Caco-2 (cell line): ENCODE measurements around the gene HLA-F. TPM values are rescaled to one million over a fixed set of nuclear protein-coding genes. Genes with fewer than 3 reads are reported as not detected.

Source experiments
- BruUV-seq: library from RNA; stranded (reverse); fragments of 400-500 nt; replicated peaks from 2 replicates; lab custom pipeline; 2021; lab: Mats Ljungman, UMichigan
- CTCF ChIA-PET: fragments of 300-600 bp; sonication (Branson Sonifier 250); formaldehyde crosslinking; loops from one replicate; lab custom pipeline; 2022; ENCODE audit warnings: antibody characterized with exemption; lab: Charles Lee
- POLR2A ChIA-PET: fragments of 300-600 bp; sonication (Branson Sonifier 250); formaldehyde crosslinking; loops from one replicate; lab custom pipeline; 2022; ENCODE audit warnings: antibody characterized with exemption; lab: Charles Lee
- DNase-seq, 2 experiments: peaks; one replicate each; pipeline versions ENCODE4 v3.0.0 to v3.0.0-alpha.2; 2020 to 2022
- H3K27me3 ChIP-seq: replicated peaks from 2 replicates; pipeline ENCODE4 v1.6.0; 2011; ENCODE audit warnings: low read length; ENCODE audit not compliant: control insufficient read depth, insufficient read depth
- H3K36me3 ChIP-seq: 2 replicates; pipeline ENCODE4 v1.5.1; 2011; ENCODE audit warnings: low read length; ENCODE audit not compliant: control insufficient read depth, insufficient read depth
- H3K4me1 ChIP-seq: fragments of 250-450 bp; sonication (Bioruptor Pico); 2 replicates; pipeline ENCODE4 v1.5.1; 2020; ENCODE audit warnings: mild to moderate bottlenecking
- H3K4me3 ChIP-seq: 2 replicates; pipeline ENCODE4 v1.5.1; 2011; ENCODE audit warnings: low read depth, mild to moderate bottlenecking, control low read depth, low read length
- H3K9me3 ChIP-seq: fragments of 250-450 bp; sonication (Bioruptor Pico); 2 replicates; pipeline ENCODE4 v1.5.1; 2020; ENCODE audit warnings: mild to moderate bottlenecking, moderate library complexity
- H3K27ac Mint-ChIP-seq: one replicate; pipeline ENCODE4 v1.8.0; 2022; ENCODE audit warnings: mixed read lengths; ENCODE audit not compliant: unreplicated experiment
- H3K27me3 Mint-ChIP-seq: one replicate; pipeline ENCODE4 v1.8.0; 2022; ENCODE audit warnings: mixed read lengths; ENCODE audit not compliant: insufficient read depth, unreplicated experiment
- H3K36me3 Mint-ChIP-seq: one replicate; pipeline ENCODE4 v1.8.0; 2022; ENCODE audit warnings: mild to moderate bottlenecking, mixed read lengths; ENCODE audit not compliant: insufficient read depth, unreplicated experiment
- H3K4me1 Mint-ChIP-seq: one replicate; pipeline ENCODE4 v1.8.0; 2022; ENCODE audit warnings: low read depth, mixed read lengths; ENCODE audit not compliant: unreplicated experiment
- H3K4me3 Mint-ChIP-seq: one replicate; pipeline ENCODE4 v1.8.0; 2022; ENCODE audit warnings: mild to moderate bottlenecking, moderate library complexity, mixed read lengths; ENCODE audit not compliant: unreplicated experiment
- H3K9me3 Mint-ChIP-seq: one replicate; pipeline ENCODE4 v1.8.0; 2022; ENCODE audit warnings: mixed read lengths; ENCODE audit not compliant: unreplicated experiment
- intact Hi-C: fragments of 100-400 bp; cut with micrococcal nuclease; formaldehyde crosslinking; loops from one replicate; pipeline ENCODE4 v1.10.0; 2022; ENCODE audit not compliant: unreplicated experiment
- total RNA-seq: library from RNA; stranded (reverse); gene quantifications from 2 replicates; pipeline ENCODE4 v1.2.3, GENCODE V29; 2022
- TF ChIP-seq, protein P1 (sequence below), 2 experiments: fragments of 200-600 bp in 1 of 2; IDR thresholded peaks; 1 replicate in 1 of 2; 2 replicates in 1 of 2; pipeline versions ENCODE4 v1.5.1 to v1.8.0; 2011 to 2022; ENCODE audit warnings: antibody characterized with exemption in 1 of 2, control low read depth in 1 of 2, inconsistent platforms in 1 of 2, low read depth in 1 of 2, low read length in 1 of 2, mild to moderate bottlenecking in 1 of 2, moderate library complexity in 1 of 2; ENCODE audit not compliant: insufficient read depth in 1 of 2, severe bottlenecking in 1 of 2, unreplicated experiment in 1 of 2

HLA-F gene
- total RNA-seq, 1 experiment from 2014 or later, result 4.7 TPM

DNA sequence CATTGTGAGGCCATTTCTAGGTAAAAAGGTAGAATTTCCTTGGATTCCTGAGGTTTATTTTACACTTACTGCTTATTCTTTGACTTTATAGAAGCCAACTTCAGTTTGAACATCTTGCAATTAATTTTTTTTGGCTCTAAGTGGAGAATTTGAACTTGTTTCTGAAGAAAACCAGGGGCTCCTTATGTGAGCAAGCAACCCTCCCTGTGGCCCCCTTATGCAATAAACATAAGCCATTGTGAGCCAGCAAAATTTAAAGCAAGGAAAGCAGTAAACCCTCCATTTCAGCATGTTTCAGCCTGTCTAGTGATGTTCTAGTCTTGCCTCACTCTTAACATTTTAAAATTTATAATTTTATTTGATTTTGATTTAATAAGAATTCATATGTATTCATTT lies 5.6 kb downstream of the HLA-F start:
- no peaks in the 10 kb centered on the region for H3K4me1 Mint-ChIP-seq
- H3K36me3 Mint-ChIP-seq, result no peaks in the 10 kb centered on the region
- no peak for DNase-seq
- intact Hi-C loops, result no loop called here
- peaks cover 4% of the 10 kb centered on the region for H3K27me3 Mint-ChIP-seq
- CTCF ChIA-PET, result no interaction called here
- no peak overlapping the region for H3K4me3 Mint-ChIP-seq
- no peaks in the 10 kb centered on the region for H3K27me3 ChIP-seq
- H3K4me1 ChIP-seq, result no peaks in the 10 kb centered on the region
- H3K27ac Mint-ChIP-seq, result no peak overlapping the region
- TF ChIP-seq, protein P1, sequence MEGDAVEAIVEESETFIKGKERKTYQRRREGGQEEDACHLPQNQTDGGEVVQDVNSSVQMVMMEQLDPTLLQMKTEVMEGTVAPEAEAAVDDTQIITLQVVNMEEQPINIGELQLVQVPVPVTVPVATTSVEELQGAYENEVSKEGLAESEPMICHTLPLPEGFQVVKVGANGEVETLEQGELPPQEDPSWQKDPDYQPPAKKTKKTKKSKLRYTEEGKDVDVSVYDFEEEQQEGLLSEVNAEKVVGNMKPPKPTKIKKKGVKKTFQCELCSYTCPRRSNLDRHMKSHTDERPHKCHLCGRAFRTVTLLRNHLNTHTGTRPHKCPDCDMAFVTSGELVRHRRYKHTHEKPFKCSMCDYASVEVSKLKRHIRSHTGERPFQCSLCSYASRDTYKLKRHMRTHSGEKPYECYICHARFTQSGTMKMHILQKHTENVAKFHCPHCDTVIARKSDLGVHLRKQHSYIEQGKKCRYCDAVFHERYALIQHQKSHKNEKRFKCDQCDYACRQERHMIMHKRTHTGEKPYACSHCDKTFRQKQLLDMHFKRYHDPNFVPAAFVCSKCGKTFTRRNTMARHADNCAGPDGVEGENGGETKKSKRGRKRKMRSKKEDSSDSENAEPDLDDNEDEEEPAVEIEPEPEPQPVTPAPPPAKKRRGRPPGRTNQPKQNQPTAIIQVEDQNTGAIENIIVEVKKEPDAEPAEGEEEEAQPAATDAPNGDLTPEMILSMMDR (IDR thresholded peaks at IDR 0.05; ENCODE audit: insufficient read depth in 1 of 2, low read depth in 1 of 2, low read length in 1 of 2, severe bottlenecking in 1 of 2, unreplicated experiment in 1 of 2), result no peak
- no peak overlapping the region for H3K4me3 ChIP-seq
- BruUV-seq, result no TSS peak
- H3K9me3 ChIP-seq, result no peaks in the 10 kb centered on the region
- no peaks in the 10 kb centered on the region for H3K36me3 ChIP-seq
- POLR2A ChIA-PET, result no interaction called here
- H3K9me3 Mint-ChIP-seq, result no peaks in the 10 kb centered on the region

GRCh38 chr6:29729774-29730328 lies 6.6 kb downstream of the HLA-F start:
- intact Hi-C loops, result no loop called here
- POLR2A ChIA-PET, result no interaction called here
- Mint-ChIP-seq H3K27ac (no peak overlapping the region), H3K9me3 (no peaks in the 10 kb centered on the region), H3K27me3 (peaks cover 7% of the 10 kb centered on the region), H3K4me3 (no peak overlapping the region), H3K4me1 (no peaks in the 10 kb centered on the region), H3K36me3 (no peaks in the 10 kb centered on the region)
- no peaks in the 10 kb centered on the region for H3K9me3 ChIP-seq
- CTCF ChIA-PET, result no interaction called here
- no peaks in the 10 kb centered on the region for H3K4me1 ChIP-seq
- no TSS peak for BruUV-seq
- no peak overlapping the region for H3K4me3 ChIP-seq
- no peaks in the 10 kb centered on the region for H3K36me3 ChIP-seq
- TF ChIP-seq, protein P1 (IDR thresholded peaks at IDR 0.05; ENCODE audit: insufficient read depth in 1 of 2, low read depth in 1 of 2, low read length in 1 of 2, severe bottlenecking in 1 of 2, unreplicated experiment in 1 of 2), result no peak
- DNase-seq, result no peak
- no peaks in the 10 kb centered on the region for H3K27me3 ChIP-seq

DNA sequence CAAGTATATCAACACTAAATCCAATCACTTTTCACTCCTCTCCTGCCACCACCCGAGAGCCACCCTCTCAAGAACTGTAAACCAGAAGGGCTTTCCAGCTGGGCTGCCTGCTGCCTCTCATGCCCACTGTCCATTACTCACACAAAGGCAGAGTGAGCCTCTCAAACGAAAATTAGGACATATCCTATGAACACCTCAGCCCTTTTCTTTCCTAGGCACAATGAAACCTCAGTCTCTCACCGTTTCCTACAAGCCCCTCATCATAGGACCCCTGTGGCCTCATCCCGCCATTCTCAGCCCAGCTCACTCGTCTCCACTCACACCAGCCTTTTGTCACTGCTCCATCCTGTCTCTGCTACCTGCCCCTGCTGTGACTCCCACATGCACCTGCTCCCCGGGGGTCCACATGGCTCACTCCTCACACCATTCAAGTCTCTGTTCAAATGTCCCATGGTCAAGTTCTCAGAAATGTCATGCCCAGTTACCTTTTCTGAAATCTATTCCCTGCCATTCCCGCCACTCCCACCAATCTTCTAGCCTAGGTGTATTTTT lies 7.4 kb downstream of the HLA-F start:
- H3K4me3 ChIP-seq, result no peak overlapping the region
- intact Hi-C loops, result no loop called here
- no peaks in the 10 kb centered on the region for H3K36me3 Mint-ChIP-seq
- no TSS peak for BruUV-seq
- peaks cover 7% of the 10 kb centered on the region for H3K27me3 Mint-ChIP-seq
- H3K9me3 ChIP-seq, result no peaks in the 10 kb centered on the region
- H3K4me1 ChIP-seq, result no peaks in the 10 kb centered on the region
- H3K4me3 Mint-ChIP-seq, result no peak overlapping the region
- no peaks in the 10 kb centered on the region for H3K27me3 ChIP-seq
- DNase-seq, result no peak
- no peak overlapping the region for H3K27ac Mint-ChIP-seq
- ChIA-PET POLR2A (no interaction called here), CTCF (no interaction called here)
- TF ChIP-seq, protein P1 (IDR thresholded peaks at IDR 0.05; ENCODE audit: insufficient read depth in 1 of 2, low read depth in 1 of 2, low read length in 1 of 2, severe bottlenecking in 1 of 2, unreplicated experiment in 1 of 2), result no peak
- H3K36me3 ChIP-seq, result no peaks in the 10 kb centered on the region
- H3K9me3 Mint-ChIP-seq, result no peaks in the 10 kb centered on the region
- H3K4me1 Mint-ChIP-seq, result no peaks in the 10 kb centered on the region
